DMS153 treated with DMSO at 0.1 percent for 48 hours (cell line): Measurements from ENCODE around the gene ARFGAP2.

Experiments used
- DNase-seq: peaks from one replicate; lab custom pipeline; 2025; ENCODE audit not compliant: unreplicated experiment; lab: John Stamatoyannopoulos, UW

Gene ARFGAP2

DNA sequence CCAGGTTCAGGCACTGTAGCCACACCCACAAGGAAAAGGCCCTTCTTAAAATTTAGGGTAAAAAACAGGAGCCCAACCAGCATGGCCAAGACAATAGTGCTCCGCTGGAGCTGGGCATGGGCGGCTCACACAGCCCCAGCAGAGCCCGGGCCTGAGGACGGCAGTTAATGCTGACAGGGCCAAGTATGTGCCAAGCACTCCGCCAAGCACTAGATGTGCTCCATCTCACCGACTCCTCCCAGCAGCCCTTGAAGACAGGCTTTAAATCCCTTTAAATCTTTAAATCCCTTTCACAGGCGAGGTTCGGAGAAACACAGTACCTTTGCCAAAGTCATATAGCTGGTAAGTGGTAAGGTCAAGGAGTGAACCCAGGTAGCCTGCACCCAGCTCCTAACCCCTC is 4.8 kb downstream of the ARFGAP2 start:
- DNase-seq: no peak

DNA sequence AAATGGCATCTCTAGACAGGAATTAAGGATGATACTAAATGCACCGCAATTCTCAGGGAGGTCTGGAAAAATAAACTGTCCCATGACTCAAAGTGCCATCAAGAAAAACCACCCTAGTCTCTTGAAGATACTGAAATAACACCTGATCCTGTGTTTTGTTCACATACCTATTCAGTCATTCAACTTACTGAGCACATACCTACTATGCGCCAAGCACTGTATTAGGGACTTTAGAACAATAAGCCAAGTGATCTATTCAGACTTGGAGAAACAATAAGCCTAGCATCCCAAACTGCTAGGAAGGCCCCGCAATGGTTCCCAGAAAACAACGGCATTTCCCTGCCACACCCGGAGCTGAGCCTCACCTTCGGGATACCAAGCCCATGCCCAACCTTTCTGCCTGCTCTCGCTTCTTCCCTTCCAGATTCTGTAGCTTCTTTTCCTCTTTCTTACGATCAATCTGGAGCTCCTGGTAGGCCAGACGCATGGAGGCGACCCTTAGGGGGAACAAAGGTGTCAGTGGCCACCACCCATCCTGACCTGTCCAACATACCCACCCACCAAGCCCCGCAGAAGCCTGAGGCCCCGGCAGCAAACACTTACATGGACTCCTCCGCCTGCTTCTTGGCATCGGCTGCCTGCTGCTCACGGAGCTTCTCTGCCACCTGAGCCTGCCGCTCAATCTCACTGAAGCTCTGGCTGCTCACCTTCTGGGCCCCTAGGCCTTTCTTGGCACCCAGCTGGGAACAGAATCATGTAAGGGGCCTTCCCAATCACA is 5.4 kb downstream of the ARFGAP2 start:
- DNase-seq: no peak

DNA sequence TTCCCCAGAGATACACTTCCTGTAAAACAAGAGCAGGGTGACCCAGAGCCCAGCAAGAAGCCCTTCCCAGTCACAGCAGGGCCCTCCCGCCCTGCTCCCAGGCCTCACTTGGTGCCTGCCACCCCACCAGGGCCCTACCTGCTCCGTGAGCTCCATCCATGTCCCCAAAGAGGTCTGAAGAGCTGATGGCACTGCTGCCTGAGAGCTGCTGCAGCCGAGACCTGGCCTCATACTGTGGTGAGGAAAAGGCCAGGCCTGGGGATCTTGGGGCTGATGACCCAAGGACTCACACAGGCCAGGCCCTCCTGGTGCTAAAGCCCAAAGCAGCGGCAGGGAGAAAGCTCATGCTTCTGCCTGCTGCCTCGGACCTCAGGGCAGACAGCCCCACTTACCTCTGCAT is 10.3 kb downstream of the ARFGAP2 start:
- no peak for DNase-seq

- DNase-seq: no peak
These were observed 11.3 kb downstream of the ARFGAP2 start for GRCh38 chr11:47165253-47165840.

- DNase-seq: no peak
These were observed 12.4 kb downstream of the ARFGAP2 start for GRCh38 chr11:47164321-47164720.

DNA sequence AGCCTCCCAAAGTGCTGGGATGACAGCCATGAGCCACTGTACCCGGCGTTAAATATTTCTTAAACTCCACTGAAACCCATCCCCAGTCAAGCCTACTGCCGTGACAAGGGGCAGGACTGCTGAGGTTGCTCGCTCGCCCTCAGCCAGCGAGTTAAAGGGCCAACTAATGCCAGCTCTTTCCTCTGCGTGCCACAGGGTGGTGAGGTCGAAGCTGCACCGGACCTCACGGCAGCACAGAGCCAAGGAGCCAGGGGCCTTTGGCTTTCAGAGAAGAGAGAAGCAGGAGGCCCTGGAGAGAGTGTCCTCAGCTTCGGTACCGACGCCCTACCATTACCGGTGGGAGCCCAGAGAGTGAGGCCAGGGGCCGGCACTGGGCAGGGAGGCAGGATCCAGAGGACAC is 12.8 kb downstream of the ARFGAP2 start:
- no peak for DNase-seq

DNA sequence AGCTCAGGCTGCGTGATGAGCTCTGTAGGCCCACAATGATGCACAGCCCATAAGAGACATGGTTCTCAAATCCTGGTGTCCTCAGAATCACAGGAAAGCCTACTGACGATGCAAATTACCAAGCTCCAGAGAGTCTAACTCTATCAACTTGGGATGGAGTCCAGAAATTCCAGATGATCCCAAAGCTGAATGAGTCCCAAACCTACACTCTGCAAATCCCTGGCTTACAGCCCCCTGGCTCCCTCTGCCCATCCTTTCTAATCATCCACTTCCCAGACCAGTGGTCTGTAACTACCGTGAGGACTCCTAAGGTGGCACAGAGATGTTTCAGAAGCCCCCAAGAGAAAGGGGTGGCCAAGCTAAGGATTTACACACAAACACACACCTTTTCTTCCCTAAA is 13.5 kb downstream of the ARFGAP2 start:
- DNase-seq: no peak

GRCh38 chr11:47162426-47162825 is 14.3 kb downstream of the ARFGAP2 start:
- no peak for DNase-seq

DNA sequence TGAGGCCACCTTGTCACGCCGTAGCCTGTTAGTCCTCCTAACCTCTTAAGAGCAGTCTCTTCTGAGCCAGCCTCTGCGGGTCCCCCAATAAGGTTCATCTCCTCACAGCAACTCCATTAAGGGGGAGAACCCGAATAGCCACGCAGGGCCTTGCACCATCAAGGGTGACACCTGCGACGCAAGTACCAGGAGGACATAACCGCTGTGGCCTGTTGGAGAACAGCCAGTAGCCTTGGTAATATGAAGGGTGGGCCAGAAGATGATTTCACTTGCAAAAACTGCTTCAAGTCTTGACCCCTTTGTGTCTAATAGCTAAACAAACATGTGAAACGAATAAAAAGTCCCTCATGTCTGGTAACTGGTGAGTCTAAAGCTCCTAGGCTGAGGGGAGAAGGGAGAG is 14.8 kb downstream of the ARFGAP2 start:
- no peak for DNase-seq

DNA sequence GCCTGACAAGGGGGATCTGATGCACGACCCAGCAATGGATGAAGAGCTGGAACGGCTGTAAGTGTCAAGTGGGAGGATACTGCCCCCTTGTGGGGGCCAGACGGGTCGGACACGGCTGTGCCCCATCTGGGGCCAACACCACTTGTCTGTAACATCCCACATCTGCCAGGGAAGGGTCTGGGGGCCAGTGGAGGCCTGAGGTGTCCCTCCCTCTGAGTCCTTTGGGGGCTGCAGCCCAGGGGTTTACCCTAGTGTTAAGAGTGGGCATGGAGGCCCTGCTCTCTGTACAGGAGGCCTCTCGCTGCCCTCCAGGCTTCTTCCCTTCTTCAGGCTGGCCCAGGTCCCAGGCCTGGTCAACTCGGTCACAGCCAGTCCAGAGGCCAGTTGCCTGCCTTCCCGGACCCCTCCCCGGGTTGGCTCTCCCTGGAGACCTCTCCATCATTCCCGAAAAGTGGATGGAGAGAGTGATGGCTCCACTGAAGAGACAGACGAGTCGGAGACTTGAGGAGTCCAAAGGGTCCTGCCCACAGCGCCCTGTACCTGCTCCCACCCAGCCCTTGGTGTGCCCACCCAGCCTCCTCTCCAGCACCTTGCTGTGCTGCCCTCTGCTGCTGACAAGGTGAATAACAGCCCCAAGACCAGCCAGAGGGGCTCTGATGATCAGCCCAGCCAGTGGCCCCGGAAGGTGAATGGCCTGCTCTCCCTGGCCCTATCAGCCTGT is 15.4 kb downstream of the ARFGAP2 start:
- peak; percentile 50 for DNase-seq

DNA sequence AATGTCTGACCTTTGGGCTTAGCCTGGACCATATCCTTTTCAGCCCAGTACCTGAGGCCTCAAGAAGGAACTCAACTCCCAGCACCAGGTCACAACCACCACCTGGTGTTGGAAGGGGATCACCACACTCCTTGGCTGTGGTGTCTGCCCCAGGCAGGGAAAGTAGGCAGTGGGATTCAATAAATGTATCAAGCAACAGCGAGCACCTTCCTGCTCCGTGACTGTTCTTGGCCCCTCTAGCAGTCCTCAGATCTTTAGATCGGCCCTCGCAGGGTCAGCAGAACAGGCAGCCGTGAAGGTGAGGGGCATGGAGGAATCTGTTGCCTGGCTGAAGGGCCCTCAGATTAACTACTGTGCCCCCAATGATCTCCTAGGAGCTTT is 15.9 kb downstream of the ARFGAP2 start:
- DNase-seq: no peak

GRCh38 chr11:47158242-47158641 is 18.4 kb downstream of the ARFGAP2 start:
- DNase-seq: no peak

GRCh38 chr11:47157805-47158204 is 18.9 kb downstream of the ARFGAP2 start:
- DNase-seq: no peak

DNA sequence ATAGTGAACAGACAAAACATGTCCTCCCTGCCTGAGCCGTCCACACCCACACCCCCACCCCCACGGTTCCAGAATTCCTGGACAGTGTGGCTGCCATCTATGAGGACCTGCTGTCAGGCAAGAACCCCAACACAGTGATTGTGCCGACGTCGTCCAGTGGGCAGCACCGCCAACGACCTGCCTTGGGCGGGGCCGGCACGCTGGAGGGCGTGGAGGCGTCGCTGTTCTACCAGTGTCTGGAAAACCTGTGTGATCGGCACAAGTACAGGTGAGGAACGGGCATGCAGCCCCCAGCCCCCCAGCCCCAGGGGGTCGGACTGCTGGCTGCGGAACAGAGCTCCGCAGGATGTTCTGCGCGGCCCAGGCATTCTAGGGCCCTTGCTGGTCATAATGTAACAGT is 19.7 kb downstream of the ARFGAP2 start:
- DNase-seq: no peak

DNA sequence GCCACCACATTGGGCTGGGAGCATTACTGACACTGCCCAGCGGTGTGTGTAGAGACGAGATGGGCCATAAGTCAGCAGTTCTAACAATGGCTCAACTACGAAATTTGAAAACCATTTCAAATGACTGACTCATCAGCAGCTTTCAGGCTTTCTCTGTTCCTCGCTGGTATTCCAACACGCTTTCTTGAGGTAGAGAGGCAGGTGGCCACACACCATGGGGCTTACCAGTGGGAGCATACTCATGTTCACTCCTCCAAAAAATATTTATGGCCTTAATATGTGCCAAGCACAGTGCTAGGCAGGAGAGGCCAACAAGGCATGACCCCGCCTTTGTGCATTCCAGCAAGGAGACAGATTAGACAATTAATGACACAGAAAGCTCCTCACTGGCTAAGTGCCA is 20.3 kb downstream of the ARFGAP2 start:
- DNase-seq: no peak

DNA sequence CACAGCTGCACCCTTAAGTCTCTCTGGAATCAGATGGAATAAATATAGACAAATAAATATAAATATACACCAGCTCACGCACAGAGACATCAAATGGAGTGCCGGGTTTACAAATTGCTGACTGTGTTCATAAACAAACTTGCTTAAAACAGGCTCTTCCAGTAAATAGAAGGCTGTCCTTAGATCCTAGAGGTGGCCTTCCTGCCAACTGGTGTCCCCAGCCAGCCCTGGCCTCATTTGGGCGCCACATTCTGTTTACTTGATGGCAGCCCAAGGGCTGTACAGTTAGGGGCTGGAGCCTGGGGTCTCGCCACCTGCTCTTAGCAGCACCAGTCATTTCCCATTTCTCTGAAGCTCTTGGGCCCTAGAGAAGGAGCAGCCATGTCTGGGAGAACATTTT is 20.8 kb downstream of the ARFGAP2 start:
- DNase-seq: no peak

DNA sequence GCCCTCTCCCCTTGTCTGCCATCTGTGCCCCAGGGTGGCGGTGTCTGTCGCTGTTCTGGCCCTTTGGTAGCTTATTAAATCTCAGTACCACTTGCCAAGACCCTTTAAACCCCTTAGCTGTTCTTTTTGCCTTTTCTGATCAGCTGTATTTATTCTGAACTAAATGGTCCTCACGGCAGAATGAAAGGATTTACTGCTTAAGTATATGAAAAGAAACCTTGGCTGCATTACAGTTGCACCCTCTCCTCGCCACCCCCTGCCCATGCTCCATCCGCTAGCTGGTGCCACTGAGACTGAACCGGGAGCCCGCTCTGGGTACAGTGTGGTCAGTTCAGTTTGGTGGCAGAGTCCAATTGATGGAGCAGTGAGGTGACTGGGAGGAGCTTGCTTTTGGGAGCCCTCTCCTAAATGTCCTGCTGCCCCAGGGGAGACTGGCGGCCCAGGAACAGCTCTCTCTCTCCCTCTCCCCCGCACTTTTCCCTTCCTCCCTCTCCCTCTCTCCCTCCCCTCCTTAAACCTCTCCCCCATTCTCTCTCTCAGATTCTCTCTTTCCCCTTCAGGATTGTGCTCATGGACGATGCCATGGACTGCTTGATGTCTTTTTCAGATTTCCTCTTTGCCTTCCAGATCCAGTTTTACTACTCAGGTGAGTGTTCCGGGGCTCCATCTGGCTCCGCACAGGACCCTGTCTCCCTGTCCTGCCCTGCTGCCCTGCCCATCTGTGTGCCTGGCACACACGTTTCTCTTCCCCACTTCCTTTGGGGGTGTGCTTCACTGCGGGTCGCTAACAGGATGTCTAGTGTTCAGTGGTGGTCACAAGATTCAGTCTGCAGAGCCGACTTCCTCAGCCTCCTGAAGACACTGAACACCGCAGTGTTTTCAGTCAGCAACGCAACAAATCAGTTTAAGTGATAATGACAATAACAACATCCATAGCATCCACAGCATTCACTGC is 21.8 kb downstream of the ARFGAP2 start:
- no peak for DNase-seq

- peak; percentile 86 for DNase-seq
These were observed 23.4 kb downstream of the ARFGAP2 start for GRCh38 chr11:47152953-47153950.

DNA sequence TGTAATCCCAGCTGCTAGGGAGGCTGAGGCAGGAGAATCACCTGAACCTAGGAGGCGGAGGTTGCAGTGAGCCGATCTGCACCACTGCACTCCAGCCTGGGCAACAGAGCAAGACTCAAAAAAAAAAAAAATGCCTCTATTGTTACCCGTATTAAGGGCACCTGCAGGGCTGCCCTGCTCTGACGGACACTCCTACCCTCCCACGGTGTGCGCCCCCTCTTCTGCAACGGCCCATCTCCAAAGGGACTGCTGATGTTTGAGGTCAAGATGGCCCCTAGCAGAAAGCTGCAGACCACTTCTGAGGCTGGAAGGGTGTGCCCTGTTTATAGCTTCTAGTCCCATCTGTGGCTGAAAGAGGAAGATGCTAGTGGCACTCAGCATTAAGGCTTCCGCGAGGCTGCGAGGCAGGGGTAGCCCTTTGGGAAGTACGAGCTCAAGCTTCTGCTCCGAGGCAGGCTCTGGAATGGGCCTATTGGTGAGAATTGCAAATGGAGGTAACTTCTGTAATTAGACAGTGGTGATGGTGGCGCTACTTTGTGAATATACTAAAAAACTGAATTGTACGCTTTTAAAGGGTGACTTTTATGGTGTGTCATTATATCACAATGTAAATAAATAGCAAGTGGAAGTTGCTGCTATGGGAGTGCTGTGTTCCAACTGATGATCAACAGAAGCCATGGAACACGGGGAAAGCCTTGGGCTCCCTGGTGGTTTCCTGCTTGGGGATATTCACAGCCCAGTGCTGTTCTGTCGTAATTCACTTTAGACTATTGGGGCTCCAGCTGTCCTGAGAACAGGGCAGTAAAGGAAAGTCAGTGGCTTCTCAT is 24.3 kb downstream of the ARFGAP2 start:
- DNase-seq: peak; percentile 54
